ENCODE results near the gene FOXP2. TPM values are rescaled to one million over a fixed set of nuclear protein-coding genes. Genes with fewer than 3 reads are reported as not detected.

The FOXP2 gene
- total and polyA plus RNA-seq, 4 donors: 1.2 to 7.4 (median 5.7) TPM

- no peak overlapping the region for H3K4me3 ChIP-seq (ENCODE audit: low read depth in 1 of 3, low read length in 3 of 3)
- no peaks in the 10 kb centered on the region for H3K4me1 ChIP-seq (ENCODE audit: control insufficient read depth in 4 of 4, insufficient read depth in 4 of 4, low read length in 3 of 4)
- H3K27me3 ChIP-seq (ENCODE audit: control insufficient read depth in 4 of 4, insufficient read depth in 4 of 4, low read length in 3 of 4): no peaks in the 10 kb centered on the region
- no peak overlapping the region for H3K9ac ChIP-seq (ENCODE audit: low read depth in 1 of 2, low read length in 2 of 2)
- no peaks in the 10 kb centered on the region for H3K9me3 ChIP-seq (ENCODE audit: control insufficient read depth in 4 of 4, low read length in 3 of 4)
- 92% methylated on average over 2 of the region's 2 CpGs for WGBS
- H3K27ac ChIP-seq (ENCODE audit: low read depth in 1 of 2, low read length in 2 of 2): no peak overlapping the region
- TF ChIP-seq FOXA1 (IDR thresholded peaks at IDR 0.05): no peak
- no peak for DNase-seq (ENCODE audit: low spot score)
- peaks cover 0 to 3% (median 0%) of the 10 kb centered on the region in 4 donors for H3K36me3 ChIP-seq (ENCODE audit: control insufficient read depth in 4 of 4, insufficient read depth in 3 of 4, low read depth in 1 of 4, low read length in 3 of 4)
These were observed 257.0 kb downstream of the FOXP2 start for GRCh38 chr7:114671563-114672123.

- TF ChIP-seq MAX (IDR thresholded peaks at IDR 0.05): no peak
- TF ChIP-seq, protein P1, sequence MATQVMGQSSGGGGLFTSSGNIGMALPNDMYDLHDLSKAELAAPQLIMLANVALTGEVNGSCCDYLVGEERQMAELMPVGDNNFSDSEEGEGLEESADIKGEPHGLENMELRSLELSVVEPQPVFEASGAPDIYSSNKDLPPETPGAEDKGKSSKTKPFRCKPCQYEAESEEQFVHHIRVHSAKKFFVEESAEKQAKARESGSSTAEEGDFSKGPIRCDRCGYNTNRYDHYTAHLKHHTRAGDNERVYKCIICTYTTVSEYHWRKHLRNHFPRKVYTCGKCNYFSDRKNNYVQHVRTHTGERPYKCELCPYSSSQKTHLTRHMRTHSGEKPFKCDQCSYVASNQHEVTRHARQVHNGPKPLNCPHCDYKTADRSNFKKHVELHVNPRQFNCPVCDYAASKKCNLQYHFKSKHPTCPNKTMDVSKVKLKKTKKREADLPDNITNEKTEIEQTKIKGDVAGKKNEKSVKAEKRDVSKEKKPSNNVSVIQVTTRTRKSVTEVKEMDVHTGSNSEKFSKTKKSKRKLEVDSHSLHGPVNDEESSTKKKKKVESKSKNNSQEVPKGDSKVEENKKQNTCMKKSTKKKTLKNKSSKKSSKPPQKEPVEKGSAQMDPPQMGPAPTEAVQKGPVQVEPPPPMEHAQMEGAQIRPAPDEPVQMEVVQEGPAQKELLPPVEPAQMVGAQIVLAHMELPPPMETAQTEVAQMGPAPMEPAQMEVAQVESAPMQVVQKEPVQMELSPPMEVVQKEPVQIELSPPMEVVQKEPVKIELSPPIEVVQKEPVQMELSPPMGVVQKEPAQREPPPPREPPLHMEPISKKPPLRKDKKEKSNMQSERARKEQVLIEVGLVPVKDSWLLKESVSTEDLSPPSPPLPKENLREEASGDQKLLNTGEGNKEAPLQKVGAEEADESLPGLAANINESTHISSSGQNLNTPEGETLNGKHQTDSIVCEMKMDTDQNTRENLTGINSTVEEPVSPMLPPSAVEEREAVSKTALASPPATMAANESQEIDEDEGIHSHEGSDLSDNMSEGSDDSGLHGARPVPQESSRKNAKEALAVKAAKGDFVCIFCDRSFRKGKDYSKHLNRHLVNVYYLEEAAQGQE (IDR thresholded peaks at IDR 0.05): no peak
- no peak overlapping the region for H3K4me3 ChIP-seq (ENCODE audit: low read depth in 1 of 3, low read length in 3 of 3)
- H3K4me1 ChIP-seq (ENCODE audit: control insufficient read depth in 4 of 4, insufficient read depth in 4 of 4, low read length in 3 of 4): no peaks in the 10 kb centered on the region
- H3K27me3 ChIP-seq (ENCODE audit: control insufficient read depth in 4 of 4, insufficient read depth in 4 of 4, low read length in 3 of 4): no peaks in the 10 kb centered on the region
- no peaks in the 10 kb centered on the region for H3K9me3 ChIP-seq (ENCODE audit: control insufficient read depth in 4 of 4, low read length in 3 of 4)
- DNase-seq (ENCODE audit: low spot score): no peak
- H3K9ac ChIP-seq (ENCODE audit: low read depth in 1 of 2, low read length in 2 of 2): no peak overlapping the region
- 97% methylated on average over 2 of the region's 2 CpGs for WGBS
- H3K27ac ChIP-seq (ENCODE audit: low read depth in 1 of 2, low read length in 2 of 2): no peak overlapping the region
- no peaks in the 10 kb centered on the region for H3K36me3 ChIP-seq (ENCODE audit: control insufficient read depth in 4 of 4, insufficient read depth in 3 of 4, low read depth in 1 of 4, low read length in 3 of 4)
These were observed 263.5 kb downstream of the FOXP2 start for GRCh38 chr7:114678116-114678515.

- H3K4me1 ChIP-seq (ENCODE audit: control insufficient read depth in 4 of 4, insufficient read depth in 4 of 4, low read length in 3 of 4): no peaks in the 10 kb centered on the region
- no peak for DNase-seq (ENCODE audit: low spot score)
- H3K27me3 ChIP-seq (ENCODE audit: control insufficient read depth in 4 of 4, insufficient read depth in 4 of 4, low read length in 3 of 4): no peaks in the 10 kb centered on the region
- H3K4me3 ChIP-seq (ENCODE audit: low read depth in 1 of 3, low read length in 3 of 3): no peak overlapping the region
- WGBS: 96% methylated on average over 4 of the region's 4 CpGs
- H3K9me3 ChIP-seq (ENCODE audit: control insufficient read depth in 4 of 4, low read length in 3 of 4): no peaks in the 10 kb centered on the region
- H3K36me3 ChIP-seq (ENCODE audit: control insufficient read depth in 4 of 4, insufficient read depth in 3 of 4, low read depth in 1 of 4, low read length in 3 of 4): peaks cover 0 to 10% (median 4%) of the 10 kb centered on the region in 4 donors
- no peak overlapping the region for H3K27ac ChIP-seq (ENCODE audit: low read depth in 1 of 2, low read length in 2 of 2)
- no peak overlapping the region for H3K9ac ChIP-seq (ENCODE audit: low read depth in 1 of 2, low read length in 2 of 2)
- TF ChIP-seq JUND (IDR thresholded peaks at IDR 0.05): no peak
- TF ChIP-seq, protein P2, sequence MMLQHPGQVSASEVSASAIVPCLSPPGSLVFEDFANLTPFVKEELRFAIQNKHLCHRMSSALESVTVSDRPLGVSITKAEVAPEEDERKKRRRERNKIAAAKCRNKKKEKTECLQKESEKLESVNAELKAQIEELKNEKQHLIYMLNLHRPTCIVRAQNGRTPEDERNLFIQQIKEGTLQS (IDR thresholded peaks at IDR 0.05): no peak
- TF ChIP-seq MAX (IDR thresholded peaks at IDR 0.05): no peak
- no peak for TF ChIP-seq RAD21 (IDR thresholded peaks at IDR 0.05)
- TF ChIP-seq GABPA (IDR thresholded peaks at IDR 0.05 in 1 of 2, conservative IDR thresholded peaks at IDR 0.05 in 1 of 2): no peak
- TF ChIP-seq HNF4A (conservative IDR thresholded peaks at IDR 0.05): no peak
- no peak for TF ChIP-seq FOXA2 (IDR thresholded peaks at IDR 0.05)
- TF ChIP-seq, protein P1 (IDR thresholded peaks at IDR 0.05): no peak
- TF ChIP-seq HNF4G (IDR thresholded peaks at IDR 0.05): no peak
- TF ChIP-seq NR2F2 (IDR thresholded peaks at IDR 0.05): no peak
- TF ChIP-seq ZBTB33 (IDR thresholded peaks at IDR 0.05): no peak
- no peak for TF ChIP-seq EGR1 (IDR thresholded peaks at IDR 0.05; ENCODE audit: low read depth in 2 of 2)
- no peak for TF ChIP-seq RXRA (IDR thresholded peaks at IDR 0.05)
- TF ChIP-seq FOXA1 (IDR thresholded peaks at IDR 0.05): no peak
- no peak for TF ChIP-seq CTCF (IDR thresholded peaks at IDR 0.05; ENCODE audit: low read depth, low read length, missing input control)
- TF ChIP-seq TAF1 (conservative IDR thresholded peaks at IDR 0.05): no peak
These were observed 272.6 kb downstream of the FOXP2 start for GRCh38 chr7:114687238-114687637.
